CMK (cell line): ENCODE data around the gene NIPA2.

Source experiments
- DNase-seq: peaks from one replicate; pipeline ENCODE4 v3.0.0-alpha.2; 2010; ENCODE audit warnings: low read depth

NIPA2 gene

DNA sequence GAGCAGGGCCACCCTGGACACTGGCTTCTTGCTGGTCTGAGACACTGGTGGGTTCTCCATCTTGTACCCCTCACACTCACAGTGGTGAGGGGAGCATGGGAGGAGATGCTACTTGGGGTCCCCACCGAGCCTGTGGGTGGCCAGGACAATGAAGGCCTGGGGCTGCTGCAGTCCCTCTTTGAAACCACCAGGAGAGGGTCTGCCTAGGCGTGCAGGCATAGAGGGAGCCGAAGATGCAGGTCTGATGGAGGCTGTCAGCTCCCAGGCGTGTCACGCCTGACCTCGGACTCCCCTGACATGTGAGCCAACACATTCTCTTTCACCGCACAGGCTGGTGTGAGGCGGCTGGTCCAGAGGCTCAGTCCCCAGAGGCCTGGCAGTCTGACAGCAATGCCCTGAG is 39.1 kb downstream of the NIPA2 start:
- no peak for DNase-seq

DNA sequence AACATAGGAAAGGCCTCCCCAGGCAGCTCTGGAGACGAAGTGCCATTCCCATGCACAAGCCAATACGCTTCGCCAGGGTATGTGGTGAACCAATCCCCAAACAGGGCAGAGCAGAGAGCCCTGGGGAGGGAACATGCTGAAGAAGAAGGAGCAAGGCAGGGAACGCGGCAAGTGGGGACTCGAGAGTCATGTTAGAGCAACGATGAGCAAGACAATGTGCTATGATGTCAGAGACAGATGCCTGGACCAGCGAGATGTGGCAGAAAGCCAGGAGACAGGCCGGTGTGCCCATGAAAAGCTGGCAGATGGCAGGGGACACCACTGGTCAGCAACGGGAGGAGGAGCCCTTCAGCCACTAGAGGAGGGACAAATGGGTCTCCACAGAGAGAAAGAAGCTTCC is 39.6 kb downstream of the NIPA2 start:
- no peak for DNase-seq

DNA sequence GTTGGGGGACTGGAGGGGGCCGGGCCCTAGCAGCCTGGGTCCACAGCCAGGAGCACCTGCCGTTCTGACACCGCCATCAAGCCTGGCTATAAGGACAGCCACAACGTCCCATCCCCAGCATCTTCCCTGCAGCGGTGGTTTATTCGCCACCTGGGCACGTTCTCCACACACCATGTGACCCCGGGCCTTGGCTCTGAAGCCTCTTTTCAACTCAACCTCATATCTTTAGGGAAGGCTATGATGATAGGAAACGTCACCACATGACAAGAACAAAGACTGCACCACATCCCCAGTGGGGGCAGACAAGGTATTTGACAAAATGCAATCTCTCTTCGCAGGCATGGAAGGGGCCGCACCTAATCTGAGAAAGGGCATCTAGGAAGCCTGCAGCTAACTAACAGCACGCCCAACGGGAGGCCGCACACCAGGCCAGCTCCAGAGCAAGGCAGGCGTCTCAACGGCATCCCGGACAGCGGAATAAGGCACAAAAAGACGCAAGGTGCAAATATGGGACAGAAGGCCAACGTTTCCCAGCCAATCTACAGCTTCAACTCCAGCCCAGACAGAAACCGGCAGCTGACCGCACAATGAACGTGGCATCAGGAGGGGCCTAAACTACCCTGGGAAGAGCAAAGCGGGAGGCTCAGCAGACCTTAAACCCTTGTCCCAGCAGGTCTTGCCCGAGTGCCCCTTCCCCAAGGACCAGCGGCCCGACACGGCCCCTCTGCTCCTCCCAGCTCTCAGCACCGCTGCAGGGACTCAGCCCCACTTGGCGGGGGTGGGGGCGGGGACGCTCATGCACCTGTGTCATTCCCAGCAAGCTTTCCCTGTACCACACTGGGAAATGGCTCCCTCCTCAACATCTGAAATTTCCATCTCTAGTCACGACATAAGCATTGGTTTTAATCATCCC is 41.9 kb downstream of the NIPA2 start:
- DNase-seq, result no peak

DNA sequence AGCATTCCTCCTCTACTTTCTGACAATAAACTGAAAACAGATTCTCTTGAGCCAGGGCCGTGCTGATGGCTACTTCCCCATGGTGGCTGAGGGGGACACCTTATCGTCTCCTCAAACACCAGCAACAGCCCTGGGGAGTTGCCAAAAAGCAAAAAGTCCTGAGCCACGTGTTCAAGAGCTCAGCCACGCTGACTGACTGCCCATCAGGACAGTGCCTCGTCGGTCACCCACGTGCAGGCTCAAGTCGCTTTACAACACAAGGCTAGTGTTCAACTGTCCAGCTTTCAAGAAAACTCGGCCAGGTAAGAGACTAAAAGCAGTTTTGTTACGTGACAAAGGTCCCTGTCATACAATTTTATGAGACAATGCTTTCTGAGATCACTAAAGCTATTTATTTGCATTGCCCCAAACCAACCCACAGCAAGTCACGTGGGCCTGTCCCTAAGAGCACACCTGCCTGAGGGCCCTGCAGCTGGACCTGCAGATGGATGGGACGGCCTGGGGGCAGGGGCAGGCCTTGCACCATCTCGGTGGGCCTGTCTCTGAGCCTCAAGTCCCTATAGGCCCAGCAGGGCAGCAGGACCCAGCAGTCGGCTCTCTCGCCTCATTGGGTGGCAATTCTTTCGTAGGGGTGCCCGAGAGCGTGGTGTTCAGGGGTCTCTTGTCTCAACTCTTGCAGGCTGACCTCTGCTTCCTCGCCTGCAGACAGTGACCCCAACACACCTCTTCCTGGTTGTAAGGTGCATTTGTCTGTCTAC is 42.7 kb downstream of the NIPA2 start:
- DNase-seq, result no peak

DNA sequence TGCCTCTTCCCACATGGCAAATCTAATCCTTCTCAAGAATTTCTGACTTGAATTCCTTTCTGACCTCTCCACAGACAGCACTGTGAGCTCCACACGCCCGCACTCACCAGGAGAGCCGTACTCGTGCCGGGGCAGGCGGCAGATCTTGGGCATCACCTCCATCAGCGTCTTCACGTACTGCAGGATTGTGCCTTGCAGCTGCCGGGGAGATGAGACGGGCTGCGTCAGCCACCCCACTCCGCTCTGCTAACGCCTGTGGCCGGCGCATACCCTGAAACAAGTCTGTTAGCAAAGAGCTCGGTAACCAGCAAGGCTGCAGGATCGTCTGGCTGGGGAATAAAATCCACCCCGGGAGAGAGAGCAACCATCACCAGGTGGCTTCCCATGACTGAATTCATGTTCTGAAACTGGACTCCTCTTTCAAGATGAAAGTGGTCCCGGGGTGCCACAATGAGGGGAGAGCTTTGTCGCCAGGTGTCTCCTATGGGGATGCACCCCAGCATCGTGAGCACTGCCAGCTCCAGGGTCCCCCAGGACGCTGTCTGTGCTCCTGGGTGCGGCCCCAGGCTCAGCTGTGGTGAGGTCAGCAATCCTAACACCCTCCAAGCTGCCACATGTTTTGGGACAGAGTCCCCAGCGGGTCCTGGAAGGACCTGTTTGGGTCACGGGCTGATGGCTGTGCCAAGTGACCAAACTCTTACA is 43.4 kb downstream of the NIPA2 start:
- DNase-seq, result no peak

DNA sequence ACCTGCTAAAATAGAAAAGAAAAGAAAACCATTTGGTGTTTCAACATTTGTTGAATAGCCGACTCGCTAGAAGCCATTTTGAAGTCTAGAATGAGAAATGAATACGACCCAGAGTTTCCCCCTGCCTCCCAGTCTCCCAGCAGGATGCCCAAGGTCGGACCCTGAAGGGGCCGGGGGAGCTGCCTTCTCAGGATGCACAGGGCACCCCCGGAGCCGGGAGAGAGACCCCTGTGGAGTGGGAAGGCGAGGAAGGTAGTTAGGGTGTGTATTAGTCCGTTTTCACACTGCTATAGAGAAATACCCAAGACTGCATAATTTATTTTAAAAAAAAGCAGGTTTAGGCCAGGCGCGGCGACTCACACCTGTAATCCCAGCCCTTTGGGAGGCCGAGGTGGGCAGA is 44.7 kb downstream of the NIPA2 start:
- no peak for DNase-seq

DNA sequence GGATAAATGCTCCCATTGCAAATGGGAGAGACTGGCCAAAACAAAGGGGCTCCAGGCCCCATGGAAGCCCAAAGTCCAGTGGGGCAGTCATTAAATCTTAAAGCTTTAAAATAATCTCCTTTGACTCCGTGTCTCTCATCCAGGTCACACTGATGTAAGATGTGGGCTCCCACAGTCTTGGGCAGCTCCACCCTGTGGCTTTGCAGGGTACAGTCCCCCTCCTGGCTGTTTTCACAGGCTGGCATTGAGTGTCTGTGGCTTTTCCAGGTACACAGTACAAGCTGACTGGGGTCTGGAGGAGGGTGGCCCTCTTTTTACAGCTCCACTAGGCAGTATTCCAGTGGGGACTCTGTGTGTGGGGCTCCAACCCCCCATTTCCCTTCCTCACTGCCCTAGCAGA is 45.9 kb downstream of the NIPA2 start:
- no peak for DNase-seq

DNA sequence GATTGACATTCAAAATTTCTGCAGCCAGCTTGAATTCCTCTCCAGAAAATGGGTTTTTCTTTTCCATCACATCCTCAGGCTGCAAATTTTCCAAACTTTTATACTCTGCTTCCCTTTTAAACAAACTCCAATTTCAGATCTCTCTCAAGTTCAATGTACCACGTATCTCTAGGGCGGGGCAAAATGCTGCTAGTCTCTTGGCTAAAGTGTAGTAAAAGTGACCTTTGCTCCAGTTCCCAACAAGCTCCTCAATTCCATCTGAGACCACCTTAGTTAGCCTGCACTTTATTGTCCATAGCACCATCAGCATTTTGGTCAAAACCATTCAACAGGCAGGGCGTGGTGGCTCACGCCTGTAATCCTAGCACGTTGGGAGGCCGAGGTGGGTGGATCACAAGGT is 46.7 kb downstream of the NIPA2 start:
- DNase-seq, result no peak

DNA sequence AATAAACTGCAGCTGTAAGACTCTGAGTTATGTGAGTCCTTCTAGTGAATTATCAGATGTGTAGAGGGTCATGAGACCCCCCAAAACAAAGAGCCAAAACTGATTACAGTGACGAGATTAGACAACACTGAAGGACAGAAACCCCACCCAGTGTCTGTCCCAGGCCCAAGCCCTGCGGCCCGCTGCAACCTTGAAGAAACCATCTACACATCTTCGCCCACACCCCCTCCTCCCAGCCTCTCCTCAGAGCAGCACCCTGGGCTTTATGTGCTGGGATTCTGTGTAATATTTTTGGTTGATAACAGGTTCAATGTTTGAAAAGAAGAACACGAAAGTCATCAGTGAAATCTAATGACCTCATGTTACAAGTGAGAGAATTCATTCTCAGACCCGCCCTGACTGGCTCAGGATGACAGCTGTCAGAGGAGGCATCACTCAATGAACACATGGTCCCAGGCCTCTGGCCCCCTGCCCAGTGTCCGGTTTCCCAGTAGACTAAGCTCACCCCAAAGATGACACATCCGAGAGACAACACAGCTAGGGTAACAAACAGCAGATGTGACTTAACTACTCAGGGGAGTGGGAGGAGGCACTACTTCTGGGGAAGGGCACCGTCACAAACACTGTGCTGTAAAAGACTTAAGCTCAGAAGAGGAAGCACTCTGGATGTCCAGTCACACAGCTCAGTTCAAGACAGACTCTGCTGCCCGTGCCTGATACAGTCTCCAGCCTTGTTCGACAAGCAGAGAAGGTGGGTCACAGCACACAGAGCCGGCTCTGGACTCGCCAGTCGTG is 48.9 kb downstream of the NIPA2 start:
- DNase-seq, result no peak

DNA sequence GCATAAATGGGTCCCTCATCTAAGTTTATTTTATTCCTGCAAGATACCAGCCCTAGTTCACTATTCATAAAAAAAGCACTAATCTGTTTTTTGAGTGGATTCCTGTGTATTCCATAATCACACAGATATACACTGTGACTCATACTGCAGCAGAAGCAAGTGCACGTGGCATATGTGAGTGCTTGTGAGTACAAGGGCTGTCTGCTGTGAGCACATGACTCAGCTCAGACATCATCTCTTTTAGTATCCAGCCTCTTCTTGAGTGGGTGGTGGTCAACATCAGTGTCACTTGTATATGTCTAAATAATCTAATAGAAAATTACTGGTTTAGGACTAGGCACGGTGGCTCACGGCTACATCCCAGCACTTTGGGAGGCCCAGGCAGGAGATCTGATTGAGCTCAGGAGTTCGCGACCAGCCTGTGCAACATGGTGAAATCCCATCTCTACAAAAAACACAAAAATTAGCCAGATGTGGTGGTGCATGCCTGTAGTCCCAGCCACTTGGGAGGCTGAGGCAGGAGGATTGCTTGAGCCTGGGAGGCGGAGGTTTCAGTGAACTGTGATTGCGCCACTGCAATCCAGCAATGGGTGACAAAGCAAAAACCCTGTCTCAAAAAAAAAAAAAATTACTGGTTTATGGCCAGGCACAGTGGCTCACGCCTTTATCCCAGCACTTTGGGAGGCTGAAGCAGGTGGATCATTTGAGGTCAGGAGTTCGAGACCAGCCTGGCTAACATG is 49.8 kb downstream of the NIPA2 start:
- no peak for DNase-seq

DNA sequence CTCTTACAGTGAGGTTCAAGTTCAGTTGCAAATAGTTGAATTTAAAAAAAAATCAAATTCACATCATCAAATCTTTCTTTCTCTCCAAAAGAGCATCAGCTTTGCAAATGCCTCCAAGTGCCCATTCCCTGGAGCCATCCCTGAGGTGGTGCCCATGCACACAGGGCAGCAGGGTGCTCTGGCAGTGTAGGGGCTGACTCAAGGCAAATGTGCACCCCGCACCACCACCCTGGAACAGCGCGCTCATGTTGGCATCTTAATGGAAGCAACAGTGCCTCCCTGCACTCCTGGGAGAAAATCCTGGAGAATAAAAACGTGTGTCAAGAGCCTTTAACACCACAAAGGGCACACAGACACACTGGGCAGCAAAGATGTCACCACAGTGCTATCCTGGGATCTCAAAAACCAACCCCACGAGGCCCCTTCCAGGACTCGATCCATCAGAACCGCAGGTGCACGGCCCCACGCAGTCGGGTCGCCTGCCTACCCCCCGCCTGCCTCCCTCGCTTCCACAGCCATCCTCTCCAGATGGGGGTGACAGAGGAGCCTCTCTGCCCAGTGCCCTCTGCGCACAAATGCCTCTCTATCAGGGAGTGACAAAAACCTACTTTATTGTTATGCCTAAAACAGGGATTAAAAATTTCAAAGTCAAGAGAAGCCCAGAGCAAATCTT is 50.8 kb downstream of the NIPA2 start:
- no peak for DNase-seq

DNA sequence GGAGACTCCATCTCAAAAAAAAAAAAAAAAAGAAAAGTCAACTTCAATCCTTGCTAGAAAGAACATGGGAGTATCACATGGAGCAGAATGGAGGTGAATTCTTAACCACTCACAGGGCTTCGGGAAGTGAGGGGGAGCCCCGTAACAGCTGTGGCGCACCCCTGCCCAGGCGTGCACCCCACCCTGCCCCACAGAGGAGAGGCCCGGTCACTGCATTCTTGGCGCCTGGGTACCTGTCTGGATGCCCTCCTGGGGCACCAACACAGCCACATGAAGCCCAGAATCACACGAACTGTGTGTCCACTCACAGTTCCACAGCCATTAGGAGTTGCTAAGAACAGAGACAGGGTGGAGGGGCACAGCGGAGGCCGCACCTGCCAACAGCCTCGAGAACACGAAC is 51.8 kb downstream of the NIPA2 start:
- DNase-seq, result no peak

DNA sequence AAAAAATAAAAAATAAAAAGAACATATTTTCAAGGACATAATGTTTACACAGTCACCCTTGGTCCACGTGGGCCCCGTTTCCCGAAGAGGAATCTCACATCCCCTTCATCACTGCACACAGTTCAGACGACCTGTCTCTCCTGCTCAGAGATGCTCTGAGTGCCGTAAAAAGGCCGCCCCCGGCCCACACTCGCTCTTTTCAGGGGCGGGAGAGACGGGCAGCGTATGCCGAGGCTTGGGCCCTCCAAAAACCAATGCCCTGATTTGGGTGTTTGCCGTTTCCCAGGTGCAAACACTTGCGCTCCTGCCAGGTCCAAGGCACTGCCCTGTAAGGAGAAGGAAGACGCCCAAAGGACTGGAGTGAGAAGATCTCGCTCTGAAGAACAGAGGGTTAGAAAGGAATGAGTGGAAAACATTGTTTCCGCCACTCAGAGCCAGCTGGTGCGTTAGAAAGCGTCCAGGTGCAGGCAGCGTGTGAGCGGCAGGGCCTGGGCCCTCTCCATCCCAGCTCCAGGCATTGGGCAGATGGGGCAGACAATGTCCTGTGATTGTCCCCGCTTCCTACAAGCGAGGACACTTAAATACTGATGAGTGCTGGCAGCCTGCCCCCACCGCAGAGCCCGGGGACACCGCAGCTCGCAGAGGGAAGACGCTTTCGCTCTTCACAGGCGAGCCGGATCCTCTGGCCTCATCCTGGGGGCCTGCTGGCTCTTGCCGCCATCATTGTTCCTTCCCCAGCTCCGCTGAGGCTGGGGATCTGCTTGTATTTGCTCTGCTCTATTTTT is 53.2 kb downstream of the NIPA2 start:
- DNase-seq, result no peak

DNA sequence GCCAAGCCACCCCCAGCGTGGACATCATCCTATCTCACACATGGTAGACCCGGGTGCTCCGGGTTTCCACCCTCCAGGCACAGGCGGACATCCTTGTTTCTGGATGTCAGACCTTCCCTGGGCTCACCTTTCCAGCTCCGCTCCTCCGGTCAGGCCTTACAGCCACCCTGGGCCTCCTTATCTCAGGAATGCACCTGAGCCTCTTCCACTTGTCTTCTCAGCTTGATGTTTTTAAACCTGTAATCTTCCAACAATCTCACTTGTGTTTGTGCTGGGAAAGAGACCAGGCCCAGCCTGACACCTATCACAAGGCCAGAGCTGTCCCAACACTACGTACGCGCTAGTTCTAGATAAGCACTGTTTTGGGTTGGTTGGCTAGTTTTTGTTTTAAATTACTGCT is 53.9 kb downstream of the NIPA2 start:
- DNase-seq, result no peak

DNA sequence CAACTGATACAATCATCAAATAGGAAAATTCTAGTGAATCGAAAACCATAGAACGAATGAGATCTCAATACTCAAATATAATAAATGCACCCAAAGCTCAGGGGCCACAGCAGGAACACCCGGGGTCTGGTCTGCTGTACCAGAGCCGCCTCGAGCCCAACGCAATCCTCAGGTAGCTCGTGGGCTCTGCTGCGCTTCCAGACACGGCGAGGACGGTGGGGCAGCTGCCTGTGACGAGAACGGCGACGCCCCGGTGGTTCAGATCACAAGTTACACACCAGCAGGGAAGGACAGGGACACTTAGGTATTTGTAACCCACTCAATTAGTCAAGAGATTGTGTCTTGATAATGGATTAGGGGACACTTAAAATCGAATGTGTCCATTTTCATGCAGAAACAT is 54.6 kb downstream of the NIPA2 start:
- DNase-seq, result no peak

DNA sequence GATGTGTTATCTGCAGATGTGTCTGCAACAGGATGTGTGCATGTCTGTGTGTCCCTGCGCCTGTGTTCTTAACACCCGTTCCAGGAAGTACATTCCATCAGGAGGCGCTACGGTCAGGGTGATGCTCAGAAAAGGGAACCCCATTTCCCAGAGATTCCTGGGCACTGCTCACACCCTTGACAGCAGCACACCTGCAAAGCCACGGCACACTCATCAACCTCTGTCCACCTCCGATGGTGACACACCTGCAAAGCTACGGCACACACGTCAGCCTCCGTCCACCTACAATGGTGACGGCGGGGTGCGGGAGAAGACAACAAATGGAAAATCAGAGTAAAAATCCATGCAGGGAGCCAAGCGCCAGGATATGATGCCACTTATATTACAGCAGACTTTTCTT is 55.4 kb downstream of the NIPA2 start:
- no peak for DNase-seq

DNA sequence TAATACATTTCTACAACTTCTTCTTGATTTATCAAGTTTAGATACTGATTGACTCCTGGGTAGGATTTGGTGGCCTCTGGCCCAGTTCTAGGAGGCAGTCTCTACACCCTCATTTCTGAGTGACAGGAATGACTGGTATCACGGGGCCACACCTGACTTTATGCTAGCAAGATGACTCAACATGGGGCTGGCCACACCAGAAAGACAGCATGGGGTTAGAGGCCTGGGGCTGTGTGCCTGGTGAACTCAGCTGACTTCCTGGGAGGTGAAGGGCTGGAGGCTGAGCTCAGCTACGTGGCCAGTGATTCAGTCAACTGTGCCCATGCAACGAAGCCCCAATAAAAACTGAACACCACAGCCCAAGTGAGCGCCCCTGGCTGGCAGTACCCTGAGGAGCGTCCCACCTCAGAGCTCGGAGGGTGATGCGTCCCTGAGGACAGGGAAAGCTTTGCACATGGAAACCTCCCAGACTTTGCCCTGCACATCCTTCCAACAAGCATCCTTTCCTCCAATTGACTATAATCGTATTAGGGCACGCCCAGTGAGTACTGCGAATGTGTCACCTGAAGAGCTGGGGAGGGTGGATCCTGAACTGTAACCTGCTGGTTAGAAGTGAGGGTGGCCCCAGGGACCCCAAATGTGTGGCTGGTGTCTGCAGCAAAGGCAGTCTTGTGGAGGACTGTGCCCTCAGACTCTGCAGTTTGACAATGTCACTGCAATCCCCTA is 57.2 kb downstream of the NIPA2 start:
- no peak for DNase-seq

DNA sequence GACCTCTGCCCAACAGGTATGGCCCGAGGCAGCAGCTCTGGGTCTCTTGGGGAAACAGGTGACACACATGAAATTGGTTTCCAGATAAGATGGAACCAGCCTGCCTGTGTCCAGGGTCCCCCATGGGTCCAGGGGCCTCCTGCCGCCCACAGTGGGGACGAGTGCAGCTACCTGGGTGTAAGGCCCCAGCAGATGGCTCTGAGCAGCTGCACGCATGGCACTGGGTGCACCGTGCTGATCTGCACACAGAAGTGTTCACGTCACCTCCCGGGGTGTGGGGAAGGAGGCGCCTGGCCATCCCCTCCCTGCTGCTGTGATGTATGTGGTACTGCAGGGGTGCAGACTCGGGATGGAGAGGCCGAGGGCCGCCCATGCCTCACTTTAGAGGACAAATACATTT is 63.6 kb downstream of the NIPA2 start:
- no peak for DNase-seq

DNA sequence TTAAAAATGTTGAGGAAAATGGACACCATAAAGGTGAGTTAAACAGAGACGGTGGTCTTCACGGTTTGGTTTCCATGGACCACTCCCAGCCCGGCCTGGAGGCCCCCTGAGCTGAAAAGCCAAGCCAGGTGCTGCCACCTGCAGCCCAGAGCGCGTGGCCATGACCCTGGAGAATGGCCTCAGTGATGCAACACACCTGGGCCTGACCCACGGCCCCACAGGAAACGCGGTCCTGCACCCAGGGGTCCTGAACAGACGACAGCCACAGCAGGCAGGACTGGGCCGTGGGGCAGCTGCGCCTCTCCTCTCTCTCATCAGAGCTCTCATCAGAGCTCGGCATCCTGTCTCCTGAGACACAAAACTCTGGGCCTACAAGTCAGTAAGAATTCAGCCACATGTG is 64.1 kb downstream of the NIPA2 start:
- DNase-seq, result no peak
